BJ (cell line): Measurements from ENCODE around the gene ZNF718. TPM values are rescaled to one million over a fixed set of nuclear protein-coding genes. Genes with fewer than 3 reads are reported as not detected.
"Not testable (repeated sequence)": the region's sequence is repeated elsewhere in the genome, so short reads cannot be mapped to it uniquely, and the experiment has no call there.

Experiments used
- CTCF ChIA-PET: fragments of 350-600 bp; formaldehyde crosslinking; extraction: SDS; loops from one replicate; lab custom pipeline; 2021; ENCODE audit warnings: antibody characterized with exemption, inconsistent platforms; lab: Yijun Ruan, JAX
- POLR2A ChIA-PET: fragments of 300-600 bp; sonication (Branson Sonifier 250); formaldehyde crosslinking; extraction: SDS; loops from one replicate; lab custom pipeline; 2021; ENCODE audit warnings: antibody characterized with exemption; lab: Charles Lee
- DNase-seq: peaks from one replicate; pipeline ENCODE4 v3.0.0-alpha.2; 2011; ENCODE audit warnings: low read depth
- H3K27me3 ChIP-seq: 2 replicates; pipeline ENCODE4 v1.6.0; 2011; ENCODE audit warnings: low read length; ENCODE audit not compliant: control insufficient read depth, insufficient read depth
- H3K36me3 ChIP-seq: 2 replicates; pipeline ENCODE4 v1.5.1; 2011; ENCODE audit warnings: low read length; ENCODE audit not compliant: control insufficient read depth, insufficient read depth
- H3K4me3 ChIP-seq: 2 replicates; pipeline ENCODE4 v1.5.1; 2011; ENCODE audit warnings: low read depth, mild to moderate bottlenecking, control low read depth, low read length
- CTCF ChIP-seq: IDR thresholded peaks from 2 replicates; pipeline ENCODE4 v1.5.1; 2011; ENCODE audit warnings: low read depth, mild to moderate bottlenecking, control low read depth, inconsistent platforms, low read length, moderate library complexity; ENCODE audit not compliant: insufficient read depth
- polyA plus RNA-seq: library from polyadenylated mRNA; depleted of rRNA; stranded (reverse); fragments of >200 nt; gene quantifications from 2 replicates; pipeline ENCODE4 v1.2.3, GENCODE V29; 2011; rRNA removed

The ZNF718 gene
- polyA plus RNA-seq, 1 experiment = 1.6 TPM

GRCh38 chr4:206054-206453, 81.8 kb downstream of the ZNF718 start:
- TF ChIP-seq CTCF = no peak

GRCh38 chr4:208416-209096, 84.3 kb downstream of the ZNF718 start:
- H3K27me3 ChIP-seq, POLR2A ChIA-PET, CTCF ChIA-PET, H3K36me3 ChIP-seq, DNase-seq, H3K4me3 ChIP-seq: not testable (repeated sequence)

More at GRCh38 chr4:206054-206453, 81.8 kb downstream of the ZNF718 start:
- no peak for DNase-seq
- ChIA-PET CTCF (no interaction called here), POLR2A (no interaction called here)
- Histone ChIP-seq H3K36me3 (no peaks in the 10 kb centered on the region), H3K4me3 (no peak overlapping the region), H3K27me3 (no peaks in the 10 kb centered on the region)

GRCh38 chr4:211033-211511, 86.8 kb downstream of the ZNF718 start:
- no peak for DNase-seq
- POLR2A ChIA-PET = no interaction called here
- H3K4me3 ChIP-seq = no peak overlapping the region
- no peaks in the 10 kb centered on the region for H3K36me3 ChIP-seq
- TF ChIP-seq CTCF = no peak
- no peaks in the 10 kb centered on the region for H3K27me3 ChIP-seq
- CTCF ChIA-PET = no interaction called here

GRCh38 chr4:212438-213188, 88.3 kb downstream of the ZNF718 start:
- no peaks in the 10 kb centered on the region for H3K27me3 ChIP-seq
- POLR2A ChIA-PET = no interaction called here
- H3K36me3 ChIP-seq = no peaks in the 10 kb centered on the region
- TF ChIP-seq CTCF = no peak
- peak overlapping the region; percentile 60 for H3K4me3 ChIP-seq
- DNase-seq = peak; percentile 49
- CTCF ChIA-PET = no interaction called here

- POLR2A ChIA-PET, CTCF ChIA-PET, H3K36me3 ChIP-seq, DNase-seq, H3K27me3 ChIP-seq: not testable (repeated sequence)
- peak overlapping the region; percentile 60 for H3K4me3 ChIP-seq
Observed at GRCh38 chr4:213189-213535, 88.9 kb downstream of the ZNF718 start.

Other genes starting within 250 kb of the ZNF718 start
- 1.5 and 3.0 TPM in 2 replicates for gene ZNF595, start 71.2 kb upstream of the ZNF718 start, polyA plus RNA-seq
- 0.04 TPM in 1 of 2 replicates, not detected in the other for gene ZNF732, start 181.0 kb downstream of the ZNF718 start, polyA plus RNA-seq
- gene ZNF141, start 213.3 kb downstream of the ZNF718 start, polyA plus RNA-seq = 2.1 and 3.2 TPM in 2 replicates